K562 (cell line): ENCODE measurements around the gene BRMS1. TPM values are rescaled to one million over a fixed set of nuclear protein-coding genes. Genes with fewer than 3 reads are reported as not detected.

Source experiments
- ATAC-seq: fragments of 200-7000 bp; cut with Tn5 transposase; 3 replicates; pipeline ENCODE4 v1.9.1; 2020; ENCODE audit warnings: moderate library complexity
- BruUV-seq: library from RNA; stranded (reverse); fragments of 400-500 nt; replicated peaks from 2 replicates; lab custom pipeline; 2021; lab: Mats Ljungman, UMichigan
- CTCF ChIA-PET: fragments of 300-600 bp; formaldehyde crosslinking; extraction: SDS; loops from one replicate; lab custom pipeline; 2021; ENCODE audit warnings: low intra/inter-chr PET ratio; lab: Yijun Ruan, JAX
- POLR2A ChIA-PET: fragments of 300-600, 350-650 bp; sonication (Branson Sonifier 250); formaldehyde crosslinking; extraction: SDS; loops from one replicate; lab custom pipeline; 2021; ENCODE audit warnings: antibody characterized with exemption, inconsistent platforms; lab: Yijun Ruan, JAX
- DNase-seq, 4 experiments: peaks; one replicate each; pipeline versions ENCODE4 v3.0.0 to v3.0.0-alpha.2; 2011 to 2018; ENCODE audit warnings: low spot score in 3 of 4, mixed read lengths in 3 of 4; ENCODE audit errors: extremely low read depth in 1 of 4
- FAIRE-seq: peaks from 2 replicates; lab custom pipeline; 2011; peaks lifted over from hg19 to GRCh38; lab: Jason Lieb, UNC
- H2AFZ ChIP-seq: 2 replicates; pipeline ENCODE4 v1.6.0; 2011; ENCODE audit warnings: low read depth, low read length, control low read depth, inconsistent platforms
- H3K27ac ChIP-seq: fragments of 200-600 bp; 3 replicates; pipeline ENCODE4 v1.8.0; 2011; ENCODE audit warnings: low read depth, mild to moderate bottlenecking, control low read depth, inconsistent platforms, low read length, moderate library complexity, mixed read lengths; ENCODE audit errors: extremely low read depth
- H3K27me3 ChIP-seq, 2 experiments: fragments of 300-600 bp in 1 of 2; 2 replicates in 1 of 2; 3 replicates in 1 of 2; pipeline versions ENCODE4 v1.6.0 to v1.8.0; 2011; ENCODE audit warnings: inconsistent platforms in 2 of 2, low read length in 2 of 2, mild to moderate bottlenecking in 1 of 2, mixed read lengths in 1 of 2, moderate library complexity in 1 of 2; ENCODE audit not compliant: control insufficient read depth in 2 of 2, insufficient read depth in 2 of 2
- H3K36me3 ChIP-seq: fragments of 300-600 bp; 3 replicates; pipeline ENCODE4 v1.8.0; 2011; ENCODE audit warnings: mild to moderate bottlenecking, low read length, inconsistent platforms; ENCODE audit not compliant: control insufficient read depth, insufficient read depth
- H3K4me1 ChIP-seq, 2 experiments: fragments of 200-600 bp in 1 of 2; replicated peaks in 1 of 2; 2 replicates in 1 of 2; 3 replicates in 1 of 2; pipeline versions ENCODE4 v1.5.1 to v1.8.0; 2011; ENCODE audit warnings: inconsistent platforms in 2 of 2, low read length in 2 of 2, mild to moderate bottlenecking in 1 of 2, mixed read lengths in 1 of 2, moderate library complexity in 1 of 2; ENCODE audit not compliant: control insufficient read depth in 2 of 2, insufficient read depth in 2 of 2
- H3K4me2 ChIP-seq: 2 replicates; pipeline ENCODE4 v1.6.1; 2011; ENCODE audit warnings: low read length, control low read depth, inconsistent platforms, mixed read lengths; ENCODE audit not compliant: insufficient read depth
- H3K4me3 ChIP-seq: fragments of 200-600 bp; sonication (generic), shearing (Covaris generic); 2 replicates; pipeline ENCODE4 v1.5.1; 2016; ENCODE audit warnings: control low read depth, inconsistent platforms
- H3K79me2 ChIP-seq: fragments of 200-600 bp; 3 replicates; pipeline ENCODE4 v1.8.0; 2011; ENCODE audit warnings: low read length, inconsistent platforms; ENCODE audit not compliant: control insufficient read depth, insufficient read depth
- H3K9ac ChIP-seq, 2 experiments: 2 replicates each; pipeline versions ENCODE4 v1.6.0 to v1.6.1; 2011; ENCODE audit warnings: low read depth in 2 of 2, low read length in 2 of 2, control low read depth in 1 of 2, inconsistent platforms in 1 of 2, mild to moderate bottlenecking in 1 of 2, mixed read lengths in 1 of 2; ENCODE audit not compliant: insufficient read depth in 1 of 2
- H3K9me1 ChIP-seq: one replicate; pipeline ENCODE4 v1.6.0; 2011; ENCODE audit warnings: inconsistent platforms, mild to moderate bottlenecking, low read length, moderate library complexity; ENCODE audit not compliant: control insufficient read depth, insufficient read depth
- H3K9me3 ChIP-seq: replicated peaks from 2 replicates; pipeline ENCODE4 v1.5.1; 2011; ENCODE audit warnings: low read depth, low read length, inconsistent platforms; ENCODE audit not compliant: control insufficient read depth, insufficient read depth
- H4K20me1 ChIP-seq: replicated peaks from 2 replicates; pipeline ENCODE4 v1.6.1; 2011; ENCODE audit warnings: low read length, inconsistent platforms, mixed read lengths; ENCODE audit not compliant: control insufficient read depth, insufficient read depth
- PCBP2 ChIP-seq: fragments of 200-400 bp; formaldehyde crosslinking; IDR thresholded peaks from 2 replicates; pipeline ENCODE4 v1.6.1; 2018; ENCODE audit warnings: low read length, low read depth, mild to moderate bottlenecking, moderate library complexity; ENCODE audit not compliant: poor library complexity, severe bottlenecking
- WGBS: fragments of 100-300 bp; shearing (Covaris generic); methylation state at CpG from one replicate; pipeline ENCODE4 v1.1.6; 2016; ENCODE audit warnings: low coverage, mixed read lengths; ENCODE audit not compliant: insufficient coverage; ENCODE audit errors: missing lambda C conversion rate; 5-methylcytosine and 5-hydroxymethylcytosine counted together
- in situ Hi-C: fragments of 300-500 bp; cut with MboI; formaldehyde crosslinking; loops from 4 replicates; pipeline ENCODE4 v1.15.0; 2018; ENCODE audit warnings: inconsistent platforms, mixed read lengths
- intact Hi-C: fragments of 100-400 bp; cut with micrococcal nuclease; formaldehyde crosslinking; loops from 2 replicates; pipeline ENCODE4 v1.14.2; 2022
- polyA plus RNA-seq, 8 experiments: library from polyadenylated mRNA; depleted of rRNA in 4 of 8; stranded (reverse) in 5 of 8; unstranded in 3 of 8; fragments of >200 nt; fragmentation: Nextera tagmentation in 2 of 8; fragmentation: Illumina TruSeq in 1 of 8; extraction: Ambion mirVana in 2 of 8; extraction: Trizol in 1 of 8; gene quantifications; 2 replicates each; pipeline versions ENCODE4 v1.2.1 to v1.2.3, GENCODE V29; 2011 to 2014; ENCODE audit warnings: inconsistent platforms in 1 of 8, missing spikeins in 1 of 8
- total RNA-seq, 7 experiments: library from RNA; depleted of rRNA in 6 of 7; stranded (reverse); fragments of >200 nt in 6 of 7; fragmentation: Illumina TruSeq in 2 of 7; extraction: Trizol in 2 of 7; gene quantifications; 2 replicates each; pipeline versions ENCODE4 v1.2.1 to v1.2.3, GENCODE V29; 2011 to 2021; ENCODE audit warnings: low replicate concordance in 1 of 7
- TF ChIP-seq, protein P1 (sequence below): fragments of 250-450 bp; sonication (Bioruptor Pico); IDR thresholded peaks from 2 replicates; pipeline ENCODE4 v1.8.0; 2022; ENCODE audit warnings: inconsistent platforms
- TF ChIP-seq, protein P2 (sequence below), 2 experiments: IDR thresholded peaks in 1 of 2; conservative IDR thresholded peaks in 1 of 2; 2 replicates each; pipeline ENCODE4 v1.6.1; 2016; ENCODE audit warnings: low read depth in 2 of 2, mild to moderate bottlenecking in 1 of 2, missing compliant biosample characterization in 1 of 2, missing genetic modification characterization in 1 of 2, moderate library complexity in 1 of 2
- TF ChIP-seq, protein P3 (sequence below): sonication (generic); formaldehyde crosslinking; IDR thresholded peaks from 2 replicates; pipeline ENCODE4 v1.8.1; 2023; ENCODE audit warnings: mild to moderate bottlenecking, missing genetic modification reagents
- TF ChIP-seq, protein P4 (sequence below): fragments of 450-650 bp; IDR thresholded peaks from 2 replicates; pipeline ENCODE4 v1.6.1; 2016; ENCODE audit warnings: antibody characterized with exemption

BRMS1 gene
- total and polyA plus RNA-seq, 9 of the 15 experiments (the other 6 are each of a cell fraction or from before 2014, with no cell fraction given): 2.2 to 78.8 (median 33.4) TPM

DNA sequence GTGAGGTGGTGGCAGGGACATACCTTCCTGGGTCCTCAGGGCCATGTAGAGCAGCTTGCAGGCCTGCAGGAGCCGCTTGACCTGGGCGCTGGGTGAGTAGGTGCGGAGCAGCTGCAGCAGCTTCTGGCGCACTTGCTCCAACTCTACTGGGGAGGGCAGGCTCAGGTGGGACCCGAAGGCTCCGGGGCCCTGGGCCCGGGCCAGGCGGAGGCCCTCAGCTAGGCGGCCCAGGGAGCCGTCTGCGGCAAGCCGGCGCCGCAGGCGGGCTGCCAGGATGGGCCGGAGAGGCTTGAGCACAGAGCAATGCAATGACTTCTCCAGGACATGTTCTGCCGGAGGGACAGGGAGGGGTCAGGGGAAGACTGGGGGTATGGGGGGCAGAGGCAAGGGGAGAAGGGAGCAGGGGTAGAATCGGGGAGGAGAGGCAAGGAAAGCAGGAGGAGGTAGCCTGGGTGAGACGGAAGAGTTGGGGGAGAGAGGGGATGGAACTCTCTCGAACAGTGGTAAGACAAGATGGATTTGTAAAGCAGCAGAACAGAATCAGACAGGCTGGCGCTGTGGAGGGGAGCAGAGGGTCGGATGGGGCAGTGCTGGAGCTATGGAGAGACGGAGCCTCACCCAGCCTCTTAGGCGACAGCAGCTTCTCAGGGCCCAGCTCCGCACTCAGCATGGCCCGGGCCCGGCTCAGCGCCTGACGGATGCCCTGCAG lies 10.9 kb downstream of the BRMS1 start:
- no peak for FAIRE-seq
- CTCF ChIA-PET: no interaction called here

More for the DNA sequence above, 10.9 kb downstream of the BRMS1 start:
- TF ChIP-seq, protein P1, sequence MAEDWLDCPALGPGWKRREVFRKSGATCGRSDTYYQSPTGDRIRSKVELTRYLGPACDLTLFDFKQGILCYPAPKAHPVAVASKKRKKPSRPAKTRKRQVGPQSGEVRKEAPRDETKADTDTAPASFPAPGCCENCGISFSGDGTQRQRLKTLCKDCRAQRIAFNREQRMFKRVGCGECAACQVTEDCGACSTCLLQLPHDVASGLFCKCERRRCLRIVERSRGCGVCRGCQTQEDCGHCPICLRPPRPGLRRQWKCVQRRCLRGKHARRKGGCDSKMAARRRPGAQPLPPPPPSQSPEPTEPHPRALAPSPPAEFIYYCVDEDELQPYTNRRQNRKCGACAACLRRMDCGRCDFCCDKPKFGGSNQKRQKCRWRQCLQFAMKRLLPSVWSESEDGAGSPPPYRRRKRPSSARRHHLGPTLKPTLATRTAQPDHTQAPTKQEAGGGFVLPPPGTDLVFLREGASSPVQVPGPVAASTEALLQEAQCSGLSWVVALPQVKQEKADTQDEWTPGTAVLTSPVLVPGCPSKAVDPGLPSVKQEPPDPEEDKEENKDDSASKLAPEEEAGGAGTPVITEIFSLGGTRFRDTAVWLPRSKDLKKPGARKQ (CRISPR knock-in tag): no peak
- TF ChIP-seq, protein P2, sequence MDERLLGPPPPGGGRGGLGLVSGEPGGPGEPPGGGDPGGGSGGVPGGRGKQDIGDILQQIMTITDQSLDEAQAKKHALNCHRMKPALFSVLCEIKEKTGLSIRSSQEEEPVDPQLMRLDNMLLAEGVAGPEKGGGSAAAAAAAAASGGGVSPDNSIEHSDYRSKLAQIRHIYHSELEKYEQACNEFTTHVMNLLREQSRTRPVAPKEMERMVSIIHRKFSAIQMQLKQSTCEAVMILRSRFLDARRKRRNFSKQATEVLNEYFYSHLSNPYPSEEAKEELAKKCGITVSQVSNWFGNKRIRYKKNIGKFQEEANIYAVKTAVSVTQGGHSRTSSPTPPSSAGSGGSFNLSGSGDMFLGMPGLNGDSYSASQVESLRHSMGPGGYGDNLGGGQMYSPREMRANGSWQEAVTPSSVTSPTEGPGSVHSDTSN (CRISPR knock-in tag; IDR thresholded peaks at IDR 0.05; ENCODE audit: low read depth): no peak
- TF ChIP-seq, protein P2 (tag; conservative IDR thresholded peaks at IDR 0.05; ENCODE audit: low read depth): no peak
- TF ChIP-seq, protein P3, sequence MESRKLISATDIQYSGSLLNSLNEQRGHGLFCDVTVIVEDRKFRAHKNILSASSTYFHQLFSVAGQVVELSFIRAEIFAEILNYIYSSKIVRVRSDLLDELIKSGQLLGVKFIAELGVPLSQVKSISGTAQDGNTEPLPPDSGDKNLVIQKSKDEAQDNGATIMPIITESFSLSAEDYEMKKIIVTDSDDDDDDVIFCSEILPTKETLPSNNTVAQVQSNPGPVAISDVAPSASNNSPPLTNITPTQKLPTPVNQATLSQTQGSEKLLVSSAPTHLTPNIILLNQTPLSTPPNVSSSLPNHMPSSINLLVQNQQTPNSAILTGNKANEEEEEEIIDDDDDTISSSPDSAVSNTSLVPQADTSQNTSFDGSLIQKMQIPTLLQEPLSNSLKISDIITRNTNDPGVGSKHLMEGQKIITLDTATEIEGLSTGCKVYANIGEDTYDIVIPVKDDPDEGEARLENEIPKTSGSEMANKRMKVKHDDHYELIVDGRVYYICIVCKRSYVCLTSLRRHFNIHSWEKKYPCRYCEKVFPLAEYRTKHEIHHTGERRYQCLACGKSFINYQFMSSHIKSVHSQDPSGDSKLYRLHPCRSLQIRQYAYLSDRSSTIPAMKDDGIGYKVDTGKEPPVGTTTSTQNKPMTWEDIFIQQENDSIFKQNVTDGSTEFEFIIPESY: peak; percentile 46; the same call in 1 of the 2 replicates
- TF ChIP-seq PCBP2: no peak
- TF ChIP-seq, protein P4, sequence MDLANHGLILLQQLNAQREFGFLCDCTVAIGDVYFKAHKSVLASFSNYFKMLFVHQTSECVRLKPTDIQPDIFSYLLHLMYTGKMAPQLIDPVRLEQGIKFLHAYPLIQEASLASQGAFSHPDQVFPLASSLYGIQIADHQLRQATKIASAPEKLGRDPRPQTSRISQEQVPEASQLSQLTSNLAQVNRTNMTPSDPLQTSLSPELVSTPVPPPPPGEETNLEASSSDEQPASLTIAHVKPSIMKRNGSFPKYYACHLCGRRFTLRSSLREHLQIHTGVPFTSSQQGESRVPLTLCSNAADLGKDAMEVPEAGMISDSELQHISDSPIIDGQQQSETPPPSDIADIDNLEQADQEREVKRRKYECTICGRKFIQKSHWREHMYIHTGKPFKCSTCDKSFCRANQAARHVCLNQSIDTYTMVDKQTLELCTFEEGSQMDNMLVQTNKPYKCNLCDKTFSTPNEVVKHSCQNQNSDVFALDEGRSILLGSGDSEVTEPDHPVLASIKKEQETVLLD: no peak
- H3K36me3 ChIP-seq: peaks cover 20% of the 10 kb centered on the region; the same call in 1 of the 3 replicates
- peaks cover 15 to 70% of the 10 kb centered on the region in 2 experiments for H3K4me1 ChIP-seq
- WGBS: 58% methylated on average over 21 of the region's 29 CpGs
- DNase-seq (peak in 1 of 4 experiments; percentile 10), ATAC-seq (no peak; the same call in 2 of the 3 replicates)
- in situ Hi-C loops: no loop called here
- H3K9ac ChIP-seq: peak overlapping the region in 1 of 2 experiments; percentile 36; a peak in 1 of 4 replicates
- BruUV-seq: no TSS peak
- H3K4me3 ChIP-seq: no peak overlapping the region
- H3K79me2 ChIP-seq: no peaks in the 10 kb centered on the region
- H3K27me3 ChIP-seq: no peaks in the 10 kb centered on the region
- no peaks in the 10 kb centered on the region for H3K9me3 ChIP-seq
- H2AFZ ChIP-seq: no peak overlapping the region
- no peaks in the 10 kb centered on the region for H3K9me1 ChIP-seq
- intact Hi-C loops: no loop called here
- H3K4me2 ChIP-seq: no peak overlapping the region
- no peak overlapping the region for H3K27ac ChIP-seq
- H4K20me1 ChIP-seq: peaks cover 3% of the 10 kb centered on the region; the same call in 1 of the 2 replicates
- POLR2A ChIA-PET: interaction anchor here (0.6 to 1.2 kb wide), 6 partner anchors 8 to 911 kb away, joined by 3 to 6 read pairs (median 3); no protein-coding TSS in a partner anchor
